CD8-positive, alpha-beta memory T cell (primary cell): ENCODE results near the gene GPX3. TPM values are rescaled to one million over a fixed set of nuclear protein-coding genes. Genes with fewer than 3 reads are reported as not detected.

ENCODE experiments used
- CTCF ChIA-PET: fragments of 350-600 bp; sonication (Branson Sonifier 250); formaldehyde crosslinking; loops from one replicate; lab custom pipeline; 2021; ENCODE audit warnings: antibody characterized with exemption; lab: Charles Lee
- POLR2A ChIA-PET: fragments of 350-600 bp; sonication (Branson Sonifier 250); formaldehyde crosslinking; loops from one replicate; lab custom pipeline; 2021; ENCODE audit warnings: antibody characterized with exemption; lab: Charles Lee
- DNase-seq, 5 donors: peaks; one replicate each; pipeline versions ENCODE4 v3.0.0 to v3.0.0-alpha.2; 2020 to 2022; ENCODE audit warnings: mixed read lengths in 1 of 5
- H3K27ac ChIP-seq: one replicate; pipeline ENCODE4 v1.7.0; 2013; ENCODE audit warnings: low read depth, mild to moderate bottlenecking, low read length, moderate library complexity
- H3K27me3 ChIP-seq: 2 replicates; pipeline ENCODE4 v1.7.0; 2013; ENCODE audit warnings: low read length, mild to moderate bottlenecking; ENCODE audit not compliant: insufficient read depth, poor library complexity, severe bottlenecking
- H3K36me3 ChIP-seq: 2 replicates; pipeline ENCODE4 v1.7.0; 2013; ENCODE audit warnings: mild to moderate bottlenecking, low read length, moderate library complexity; ENCODE audit not compliant: insufficient read depth
- H3K4me1 ChIP-seq: 2 replicates; pipeline ENCODE4 v1.7.0; 2013; ENCODE audit warnings: mild to moderate bottlenecking, low read length, moderate library complexity; ENCODE audit not compliant: insufficient read depth
- H3K4me3 ChIP-seq: 2 replicates; pipeline ENCODE4 v1.7.0; 2013; ENCODE audit warnings: mild to moderate bottlenecking, low read length
- H3K9me3 ChIP-seq: 2 replicates; pipeline ENCODE4 v1.7.0; 2013; ENCODE audit warnings: mild to moderate bottlenecking, low read length
- H3K27ac Mint-ChIP-seq, 8 donors: one replicate each; pipeline ENCODE4 v1.8.0; 2020 to 2021; ENCODE audit warnings: mixed read lengths in 8 of 8, mild to moderate bottlenecking in 6 of 8, inconsistent platforms in 3 of 8, moderate library complexity in 3 of 8
- H3K27me3 Mint-ChIP-seq, 2 donors: one replicate each; pipeline ENCODE4 v1.8.0; 2020 to 2021; ENCODE audit warnings: mixed read lengths in 2 of 2, mild to moderate bottlenecking in 1 of 2, moderate library complexity in 1 of 2
- H3K36me3 Mint-ChIP-seq, 3 donors: one replicate each; pipeline ENCODE4 v1.8.0; 2020 to 2021; ENCODE audit warnings: mixed read lengths in 3 of 3, inconsistent platforms in 1 of 3, mild to moderate bottlenecking in 1 of 3
- H3K4me1 Mint-ChIP-seq, 3 donors: one replicate each; pipeline ENCODE4 v1.8.0; 2020 to 2021; ENCODE audit warnings: mixed read lengths in 3 of 3, inconsistent platforms in 1 of 3, mild to moderate bottlenecking in 1 of 3
- H3K4me3 Mint-ChIP-seq, 7 donors: one replicate each; pipeline ENCODE4 v1.8.0; 2020 to 2021; ENCODE audit warnings: mixed read lengths in 7 of 7, mild to moderate bottlenecking in 6 of 7, moderate library complexity in 4 of 7, inconsistent platforms in 2 of 7
- H3K9me3 Mint-ChIP-seq, 5 donors: one replicate each; pipeline ENCODE4 v1.8.0; 2020 to 2022; ENCODE audit warnings: mixed read lengths in 5 of 5, mild to moderate bottlenecking in 3 of 5, moderate library complexity in 2 of 5, inconsistent platforms in 1 of 5
- polyA plus RNA-seq: library from polyadenylated mRNA; unstranded; fragments of 300-500 nt; fragmentation: Illumina TruSeq; gene quantifications from one replicate; pipeline ENCODE4 v1.2.3, GENCODE V29; 2021
- total RNA-seq, 2 experiments: library from RNA; stranded (reverse); gene quantifications; one replicate each; pipeline ENCODE4 v1.2.3, GENCODE V29; 2021

Gene GPX3
- total and polyA plus RNA-seq, 3 experiments from 2014 or later, result 0.63 TPM; not detected in 2

DNA sequence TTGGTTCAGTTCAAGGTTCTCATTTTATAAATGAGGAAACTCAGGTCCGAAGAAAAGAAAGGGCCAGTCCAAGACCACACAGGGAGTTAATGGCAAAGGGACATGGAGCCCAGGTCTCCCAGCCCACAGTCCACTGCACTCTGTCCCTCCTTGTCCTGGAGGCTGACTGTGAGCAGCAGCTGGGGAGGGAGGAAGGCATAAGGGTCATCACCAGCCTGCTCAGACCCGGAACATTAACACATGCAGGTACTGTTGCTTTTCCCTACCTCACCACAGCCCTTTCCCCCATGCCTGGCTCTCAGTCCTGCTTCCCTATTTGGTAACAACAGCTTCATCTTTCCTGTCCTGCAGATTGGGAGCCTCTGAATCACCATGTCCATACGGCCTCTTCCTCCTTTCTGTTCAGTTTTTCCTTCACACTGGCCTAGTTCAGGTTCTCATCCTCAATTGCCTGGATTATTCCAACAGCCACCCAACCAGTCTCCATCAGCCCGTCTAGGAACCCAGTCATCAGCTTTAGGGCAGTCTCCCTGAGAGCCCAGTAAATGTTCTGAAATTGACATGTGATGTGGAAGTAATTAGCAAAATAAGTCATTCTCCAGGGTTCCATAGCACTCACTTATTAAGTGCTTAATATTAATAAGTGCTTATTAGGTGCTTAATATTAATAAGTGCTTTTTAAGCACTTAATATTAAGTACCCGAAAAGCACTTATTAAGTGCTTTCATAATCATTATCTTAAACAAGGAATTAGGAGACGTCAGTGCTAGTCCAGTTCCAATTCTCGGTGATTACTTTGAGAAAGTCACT, 4.3 kb downstream of the GPX3 start:
- Mint-ChIP-seq H3K4me1 (peaks cover 21 to 35% (median 27%) of the 10 kb centered on the region in 3 donors), H3K9me3 (no peaks in the 10 kb centered on the region), H3K36me3 (peaks cover 0 to 42% (median 6%) of the 10 kb centered on the region in 3 donors), H3K27ac (peak overlapping the region in 2 of 8 donors; percentile 13 to 47), H3K4me3 (no peak overlapping the region), H3K27me3 (no peaks in the 10 kb centered on the region)
- Histone ChIP-seq H3K36me3 (peaks cover 9% of the 10 kb centered on the region), H3K27me3 (no peaks in the 10 kb centered on the region), H3K9me3 (no peaks in the 10 kb centered on the region), H3K4me1 (peaks cover 10% of the 10 kb centered on the region), H3K4me3 (no peak overlapping the region), H3K27ac (no peak overlapping the region)
- no peak for DNase-seq
- ChIA-PET POLR2A (no interaction called here), CTCF (no interaction called here)

DNA sequence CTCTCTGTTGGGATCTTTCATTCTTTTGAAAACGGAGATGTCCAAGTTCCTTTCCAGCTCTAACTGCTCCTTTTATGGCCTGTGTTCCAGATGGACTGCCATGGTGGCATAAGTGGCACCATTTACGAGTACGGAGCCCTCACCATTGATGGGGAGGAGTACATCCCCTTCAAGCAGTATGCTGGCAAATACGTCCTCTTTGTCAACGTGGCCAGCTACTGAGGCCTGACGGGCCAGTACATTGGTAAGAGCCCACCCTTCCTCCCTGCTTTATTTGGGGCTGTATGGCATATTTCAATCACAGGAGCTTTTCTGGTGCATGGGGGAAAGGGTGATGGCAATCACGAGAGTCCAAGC, 4.8 kb downstream of the GPX3 start:
- H3K36me3 Mint-ChIP-seq, result peaks cover 0 to 48% (median 6%) of the 10 kb centered on the region in 3 donors
- POLR2A ChIA-PET, result no interaction called here

DNA sequence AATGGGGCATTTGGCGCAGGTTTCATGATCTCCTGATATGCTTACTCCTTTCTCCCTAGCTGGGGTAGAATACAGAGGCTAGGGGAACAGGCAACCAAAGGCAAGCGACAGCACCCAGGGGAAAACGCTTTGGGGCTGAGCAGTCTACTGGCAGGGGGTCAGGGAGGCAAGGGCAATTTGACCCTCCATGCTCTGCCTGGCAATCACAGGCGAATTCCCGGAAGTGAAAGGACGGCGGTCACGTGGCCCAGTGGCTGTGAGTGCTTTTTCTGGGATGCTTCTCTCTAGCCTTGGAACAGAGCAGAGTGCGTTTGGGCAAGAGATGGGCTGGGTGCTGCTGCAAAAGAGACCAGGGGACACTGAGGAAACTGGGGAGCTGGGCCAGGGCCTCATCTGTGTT, 5.7 kb downstream of the GPX3 start:
- Histone ChIP-seq H3K27me3 (no peaks in the 10 kb centered on the region), H3K9me3 (no peaks in the 10 kb centered on the region), H3K36me3 (peaks cover 20% of the 10 kb centered on the region), H3K4me3 (no peak overlapping the region), H3K4me1 (peaks cover 4% of the 10 kb centered on the region), H3K27ac (no peak overlapping the region)
- H3K9me3 Mint-ChIP-seq, result no peaks in the 10 kb centered on the region
- ChIA-PET CTCF (no interaction called here), POLR2A (no interaction called here)
- no peaks in the 10 kb centered on the region for H3K27me3 Mint-ChIP-seq
- no peak overlapping the region for H3K27ac Mint-ChIP-seq
- peaks cover 0 to 57% (median 7%) of the 10 kb centered on the region in 3 donors for H3K36me3 Mint-ChIP-seq
- peaks cover 12 to 23% (median 16%) of the 10 kb centered on the region in 3 donors for H3K4me1 Mint-ChIP-seq
- H3K4me3 Mint-ChIP-seq, result no peak overlapping the region
- no peak for DNase-seq

More for the DNA sequence above, 4.8 kb downstream of the GPX3 start:
- no peaks in the 10 kb centered on the region for H3K9me3 Mint-ChIP-seq
- no peak overlapping the region for H3K27ac Mint-ChIP-seq
- no peak overlapping the region for H3K4me3 Mint-ChIP-seq
- Histone ChIP-seq H3K4me3 (no peak overlapping the region), H3K27ac (no peak overlapping the region), H3K4me1 (peaks cover 10% of the 10 kb centered on the region), H3K36me3 (peaks cover 12% of the 10 kb centered on the region), H3K27me3 (no peaks in the 10 kb centered on the region), H3K9me3 (no peaks in the 10 kb centered on the region)
- H3K4me1 Mint-ChIP-seq, result peaks cover 17 to 29% (median 22%) of the 10 kb centered on the region in 3 donors
- no peak for DNase-seq
- CTCF ChIA-PET, result interaction anchor here (0.7 kb wide), 1 partner anchor 91 kb away, joined by 3 read pairs; no protein-coding TSS in a partner anchor
- no peaks in the 10 kb centered on the region for H3K27me3 Mint-ChIP-seq

DNA sequence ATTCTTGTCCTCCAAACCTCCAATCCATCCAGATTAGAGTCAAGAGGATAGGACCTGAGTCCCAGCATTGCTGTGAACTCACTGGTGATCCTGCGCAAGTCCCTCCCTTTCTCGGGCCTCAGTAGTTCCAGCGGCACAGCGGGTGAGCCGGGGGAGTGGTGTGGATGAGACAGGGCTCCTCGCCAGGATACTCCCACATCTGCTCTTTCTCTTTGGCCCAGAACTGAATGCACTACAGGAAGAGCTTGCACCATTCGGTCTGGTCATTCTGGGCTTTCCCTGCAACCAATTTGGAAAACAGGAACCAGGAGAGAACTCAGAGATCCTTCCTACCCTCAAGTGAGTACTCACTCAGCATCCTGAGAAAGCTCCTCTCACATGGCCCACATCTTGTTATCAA, 6.3 kb downstream of the GPX3 start:
- Histone ChIP-seq H3K36me3 (peaks cover 26% of the 10 kb centered on the region), H3K4me1 (no peaks in the 10 kb centered on the region), H3K27ac (no peak overlapping the region), H3K27me3 (no peaks in the 10 kb centered on the region), H3K4me3 (no peak overlapping the region), H3K9me3 (no peaks in the 10 kb centered on the region)
- ChIA-PET CTCF (no interaction called here), POLR2A (no interaction called here)
- Mint-ChIP-seq H3K9me3 (no peaks in the 10 kb centered on the region), H3K27ac (no peak overlapping the region), H3K4me3 (peak overlapping the region in 1 of 7 donors; percentile 11), H3K4me1 (peaks cover 10 to 17% (median 13%) of the 10 kb centered on the region in 3 donors), H3K27me3 (no peaks in the 10 kb centered on the region), H3K36me3 (peaks cover 0 to 63% (median 10%) of the 10 kb centered on the region in 3 donors)
- DNase-seq, result no peak

DNA sequence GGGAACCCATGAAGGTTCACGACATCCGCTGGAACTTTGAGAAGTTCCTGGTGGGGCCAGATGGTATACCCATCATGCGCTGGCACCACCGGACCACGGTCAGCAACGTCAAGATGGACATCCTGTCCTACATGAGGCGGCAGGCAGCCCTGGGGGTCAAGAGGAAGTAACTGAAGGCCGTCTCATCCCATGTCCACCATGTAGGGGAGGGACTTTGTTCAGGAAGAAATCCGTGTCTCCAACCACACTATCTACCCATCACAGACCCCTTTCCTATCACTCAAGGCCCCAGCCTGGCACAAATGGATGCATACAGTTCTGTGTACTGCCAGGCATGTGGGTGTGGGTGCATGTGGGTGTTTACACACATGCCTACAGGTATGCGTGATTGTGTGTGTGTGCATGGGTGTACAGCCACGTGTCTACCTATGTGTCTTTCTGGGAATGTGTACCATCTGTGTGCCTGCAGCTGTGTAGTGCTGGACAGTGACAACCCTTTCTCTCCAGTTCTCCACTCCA, 7.6 kb downstream of the GPX3 start:
- H3K36me3 ChIP-seq, result peaks cover 36% of the 10 kb centered on the region
- no peak overlapping the region for H3K4me3 Mint-ChIP-seq
- CTCF ChIA-PET, result interaction anchor here (1.5 kb wide), 1 partner anchor 23 kb away, joined by 5 read pairs; no protein-coding TSS in a partner anchor

DNA sequence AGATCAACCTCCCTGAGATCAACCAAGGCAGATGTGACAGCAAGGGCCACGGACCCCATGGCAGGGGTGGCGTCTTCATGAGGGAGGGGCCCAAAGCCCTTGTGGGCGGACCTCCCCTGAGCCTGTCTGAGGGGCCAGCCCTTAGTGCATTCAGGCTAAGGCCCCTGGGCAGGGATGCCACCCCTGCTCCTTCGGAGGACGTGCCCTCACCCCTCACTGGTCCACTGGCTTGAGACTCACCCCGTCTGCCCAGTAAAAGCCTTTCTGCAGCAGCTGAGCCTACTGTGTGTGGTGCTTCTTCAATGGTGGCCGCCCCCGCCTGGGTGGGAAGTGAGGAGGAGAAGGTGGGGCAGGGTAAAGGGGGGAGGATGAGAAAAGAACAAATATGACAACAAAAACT, 8.3 kb downstream of the GPX3 start:
- H3K36me3 Mint-ChIP-seq, result peaks cover 0 to 82% (median 13%) of the 10 kb centered on the region in 3 donors
- POLR2A ChIA-PET, result no interaction called here

More for the DNA sequence above, 7.6 kb downstream of the GPX3 start:
- H3K27ac ChIP-seq, result no peak overlapping the region
- peaks cover 0 to 75% (median 13%) of the 10 kb centered on the region in 3 donors for H3K36me3 Mint-ChIP-seq
- POLR2A ChIA-PET, result no interaction called here
- no peaks in the 10 kb centered on the region for H3K4me1 ChIP-seq
- DNase-seq, result no peak
- H3K27ac Mint-ChIP-seq, result peak overlapping the region in 3 of 8 donors; percentile 29 to 76 (median 47)
- H3K9me3 ChIP-seq, result no peaks in the 10 kb centered on the region
- no peaks in the 10 kb centered on the region for H3K27me3 ChIP-seq
- H3K9me3 Mint-ChIP-seq, result no peaks in the 10 kb centered on the region
- H3K27me3 Mint-ChIP-seq, result no peaks in the 10 kb centered on the region
- H3K4me1 Mint-ChIP-seq, result peaks cover 3 to 10% (median 6%) of the 10 kb centered on the region in 3 donors
- H3K4me3 ChIP-seq, result no peak overlapping the region

DNA sequence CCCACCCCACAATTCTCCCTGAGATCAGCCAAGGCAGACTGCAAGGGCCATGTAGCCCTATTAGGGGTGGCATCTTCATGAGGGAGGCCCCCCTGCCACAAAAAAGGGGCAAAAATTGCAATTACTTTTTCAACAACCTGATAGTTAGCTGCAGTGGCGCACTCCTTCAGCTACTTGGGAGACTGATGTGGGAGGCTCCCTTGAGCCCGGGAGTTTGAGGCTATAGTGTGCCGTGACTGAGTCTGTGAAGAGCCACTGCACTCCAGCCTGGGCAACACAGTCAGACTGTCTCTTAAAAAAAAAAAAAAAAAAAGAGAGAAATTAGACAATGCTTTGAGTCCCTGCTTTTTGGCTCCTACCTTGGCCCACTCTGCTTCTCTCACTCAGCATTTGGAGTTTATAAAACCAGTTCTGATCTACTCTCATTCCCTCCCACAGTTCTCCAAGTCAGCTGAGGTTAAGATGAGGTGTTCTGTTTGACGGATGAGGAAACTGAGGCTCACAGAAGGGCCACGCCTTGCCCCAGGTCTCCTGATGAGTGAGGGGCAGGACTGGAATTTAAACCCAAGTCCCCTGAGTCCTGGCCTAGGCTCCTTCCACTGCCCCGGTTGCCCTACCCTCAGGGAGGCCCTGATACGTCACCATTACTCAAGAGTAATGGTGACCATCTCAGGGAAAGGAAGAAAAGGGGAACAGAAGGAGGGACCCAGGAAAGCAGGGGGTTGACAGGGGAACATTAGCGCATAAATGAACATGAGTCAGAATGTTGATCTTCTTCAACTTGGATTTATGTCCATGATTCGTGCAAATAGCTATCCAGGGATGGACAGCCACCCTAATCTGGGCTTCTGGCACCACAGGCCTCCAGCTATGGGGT, 9.0 kb downstream of the GPX3 start:
- Mint-ChIP-seq H3K36me3 (peaks cover 0 to 86% (median 17%) of the 10 kb centered on the region in 3 donors), H3K4me3 (no peak overlapping the region), H3K4me1 (peaks cover 3 to 5% (median 3%) of the 10 kb centered on the region in 3 donors), H3K27me3 (no peaks in the 10 kb centered on the region), H3K9me3 (no peaks in the 10 kb centered on the region), H3K27ac (peak overlapping the region in 1 of 8 donors; percentile 17)
- DNase-seq, result no peak
- CTCF ChIA-PET, result no interaction called here
- H3K4me3 ChIP-seq, result no peak overlapping the region
- H3K36me3 ChIP-seq, result peaks cover 43% of the 10 kb centered on the region
- no peak overlapping the region for H3K27ac ChIP-seq
- POLR2A ChIA-PET, result no interaction called here
- no peaks in the 10 kb centered on the region for H3K9me3 ChIP-seq
- no peaks in the 10 kb centered on the region for H3K27me3 ChIP-seq
- no peaks in the 10 kb centered on the region for H3K4me1 ChIP-seq

More for the DNA sequence above, 8.3 kb downstream of the GPX3 start:
- H3K27me3 ChIP-seq, result no peaks in the 10 kb centered on the region
- no peak overlapping the region for H3K27ac ChIP-seq
- peaks cover 36% of the 10 kb centered on the region for H3K36me3 ChIP-seq
- no peaks in the 10 kb centered on the region for H3K9me3 ChIP-seq
- no peak for DNase-seq
- H3K9me3 Mint-ChIP-seq, result no peaks in the 10 kb centered on the region
- no peak overlapping the region for H3K4me3 ChIP-seq
- H3K27ac Mint-ChIP-seq, result peak overlapping the region in 2 of 8 donors; percentile 7 to 58
- peaks cover 3 to 10% (median 6%) of the 10 kb centered on the region in 3 donors for H3K4me1 Mint-ChIP-seq
- CTCF ChIA-PET, result interaction anchor here (1.5 kb wide), 1 partner anchor 23 kb away, joined by 5 read pairs; no protein-coding TSS in a partner anchor
- no peaks in the 10 kb centered on the region for H3K4me1 ChIP-seq
- H3K27me3 Mint-ChIP-seq, result no peaks in the 10 kb centered on the region
- no peak overlapping the region for H3K4me3 Mint-ChIP-seq
